NCI-H748 treated with DMSO at 0.1 percent for 48 hours (cell line): Measurements from ENCODE around the gene ATRIP.
"Not testable (repeated sequence)": the region's sequence is repeated elsewhere in the genome, so short reads cannot be mapped to it uniquely, and the experiment has no call there.

Source experiments
- DNase-seq: peaks from one replicate; lab custom pipeline; 2025; lab: John Stamatoyannopoulos, UW

Gene ATRIP

DNA sequence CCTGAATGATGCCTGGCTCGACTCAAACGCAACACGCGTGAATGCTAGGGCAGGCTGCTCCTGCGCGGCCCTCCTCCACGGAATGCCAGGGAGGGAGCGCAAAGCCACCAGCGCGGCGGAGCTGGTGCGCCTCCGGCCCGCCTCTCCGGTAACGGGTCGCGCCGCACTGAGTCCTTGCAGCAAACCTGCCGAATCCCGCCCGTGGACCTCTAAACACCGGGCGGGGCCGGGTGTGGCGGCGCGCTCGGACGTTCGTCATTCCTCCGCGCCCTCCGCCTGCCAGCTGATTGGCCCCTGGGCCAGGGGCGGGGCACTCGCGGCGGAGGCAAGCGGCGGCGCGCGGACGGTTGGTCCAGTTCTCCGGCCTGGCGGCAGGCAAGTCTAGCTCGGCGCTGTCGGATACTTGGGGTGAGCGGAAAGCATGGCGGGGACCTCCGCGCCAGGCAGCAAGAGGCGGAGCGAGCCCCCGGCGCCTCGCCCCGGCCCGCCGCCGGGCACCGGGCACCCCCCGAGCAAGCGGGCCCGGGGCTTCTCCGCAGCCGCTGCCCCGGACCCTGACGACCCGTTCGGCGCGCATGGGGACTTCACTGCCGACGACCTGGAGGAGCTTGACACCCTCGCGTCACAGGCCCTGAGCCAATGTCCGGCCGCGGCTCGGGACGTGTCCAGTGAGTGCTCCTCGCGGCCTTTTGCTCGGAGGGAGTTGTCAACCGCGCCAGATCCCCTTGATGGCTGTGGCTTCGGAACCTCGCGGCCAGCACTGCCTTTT is at the start of gene ATRIP:
TSS of gene ATRIP (plus strand) at position 313 of the 769 bp plus-strand sequence. CDS start at position 422, 109 bp downstream.
- peak; percentile 71 for DNase-seq

DNA sequence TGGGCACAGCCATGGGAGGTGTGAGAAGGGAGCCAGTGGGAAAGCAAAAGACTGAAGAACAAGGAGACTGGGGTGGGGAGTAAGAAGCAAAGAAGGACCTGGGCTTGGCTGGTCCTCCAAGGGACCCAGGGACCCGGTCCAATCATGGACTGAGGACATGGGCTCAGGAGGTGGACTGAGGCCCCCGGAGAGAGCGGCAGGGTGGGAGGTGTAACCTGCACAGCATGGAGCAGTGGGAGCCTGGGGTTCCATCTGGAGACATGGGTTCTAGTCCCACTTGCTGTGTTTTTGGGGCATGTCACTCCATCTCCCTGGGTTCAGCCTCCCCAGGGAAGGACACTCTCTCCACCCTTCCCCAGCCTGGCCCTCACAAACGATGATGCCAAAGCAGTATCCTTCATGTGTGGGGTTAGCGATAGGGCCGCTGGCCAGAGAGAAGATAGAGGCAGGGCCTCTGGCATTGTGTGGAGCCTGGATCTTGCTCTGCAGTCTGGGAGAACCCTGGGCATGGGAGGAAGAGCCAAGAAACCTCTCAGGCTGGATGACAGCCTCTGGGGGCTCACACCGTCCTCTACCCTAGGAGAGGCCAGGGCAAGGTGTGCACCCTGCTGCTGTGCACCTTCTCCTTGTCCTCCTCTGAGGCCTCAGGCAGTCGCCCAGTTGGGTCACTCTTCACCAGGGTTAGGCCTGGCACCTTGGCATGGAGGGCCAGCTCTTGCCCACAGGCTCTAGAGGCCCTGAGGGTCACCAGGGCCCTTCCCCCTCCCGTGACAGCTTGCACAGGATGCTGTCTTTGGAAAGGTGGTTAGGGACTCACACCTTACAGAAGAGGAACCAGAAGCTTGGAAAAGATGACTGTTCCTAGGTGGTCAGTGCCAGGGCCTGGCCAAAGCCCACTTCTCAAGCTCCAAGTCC is 48.5 kb upstream of the ATRIP start:
- DNase-seq = no peak

DNA sequence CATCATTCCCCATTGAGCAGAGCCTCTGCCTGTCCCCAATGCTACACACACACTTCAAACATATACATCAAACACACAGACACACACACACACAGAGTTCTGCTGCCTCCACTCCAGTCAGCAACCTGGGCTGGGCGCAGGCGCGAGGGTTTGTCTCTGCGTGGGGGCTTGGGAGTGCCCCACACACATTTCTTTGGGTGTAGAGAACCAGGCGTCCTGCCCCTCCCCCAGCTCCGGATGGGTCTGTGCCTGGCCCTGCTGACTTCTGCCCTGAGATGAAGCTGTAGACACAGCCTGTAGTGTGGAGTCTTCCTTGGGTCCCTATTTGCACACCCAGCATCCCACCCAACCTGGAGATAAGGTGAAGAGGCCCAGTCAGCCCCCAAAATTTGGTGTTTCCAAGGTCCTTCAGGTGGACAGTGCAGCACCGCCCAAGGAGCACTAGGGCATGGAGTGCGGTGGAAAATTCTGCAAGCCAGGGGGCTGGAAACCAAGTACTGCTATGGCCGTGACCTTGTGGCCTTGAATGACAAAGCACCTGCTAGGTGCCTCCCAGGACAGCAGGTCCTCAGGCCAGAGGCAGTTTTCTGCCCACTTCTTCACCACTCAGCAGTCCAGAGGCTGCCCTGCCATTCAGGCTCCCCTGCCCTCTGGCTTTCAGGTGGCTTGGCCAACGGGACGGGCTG is 47.7 kb upstream of the ATRIP start:
- no peak for DNase-seq

DNA sequence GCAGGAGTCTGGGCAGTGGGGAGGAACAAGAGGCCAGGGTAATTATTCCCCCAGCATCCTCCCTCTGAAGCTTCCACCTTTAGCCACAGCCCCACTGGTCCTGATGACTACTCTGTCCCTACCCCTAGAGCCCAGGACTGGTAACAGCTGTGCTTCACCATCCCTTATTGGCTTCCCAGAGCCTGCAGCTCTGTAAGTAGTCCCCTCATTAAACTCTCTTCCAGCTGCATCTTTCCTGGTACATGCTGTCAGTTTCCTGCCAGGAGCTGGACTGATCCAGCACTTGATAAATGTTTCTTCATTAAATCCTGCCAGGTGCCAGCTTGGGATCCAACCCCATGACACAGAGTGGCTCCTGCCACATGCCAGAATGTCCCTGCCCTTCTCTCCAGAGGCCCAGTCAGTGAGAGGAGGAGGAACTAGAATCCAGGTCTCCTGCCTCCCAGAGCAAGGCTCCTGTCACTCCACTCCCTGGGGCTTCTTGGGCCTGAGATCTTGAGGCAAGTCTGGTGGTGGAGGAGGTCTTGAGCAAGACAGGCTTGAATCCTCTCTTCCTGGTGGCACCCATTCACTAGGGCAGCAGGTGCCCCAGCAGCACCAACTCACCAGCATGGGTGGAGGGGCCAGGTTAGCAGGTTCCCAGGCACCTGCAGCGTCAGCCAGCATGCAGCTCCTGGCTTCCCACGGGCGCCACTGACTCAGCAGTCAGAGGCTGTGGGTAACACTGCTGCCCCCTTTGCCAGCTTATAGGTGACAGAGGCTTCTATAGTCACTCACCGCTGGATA is 47.0 kb upstream of the ATRIP start:
- no peak for DNase-seq

DNA sequence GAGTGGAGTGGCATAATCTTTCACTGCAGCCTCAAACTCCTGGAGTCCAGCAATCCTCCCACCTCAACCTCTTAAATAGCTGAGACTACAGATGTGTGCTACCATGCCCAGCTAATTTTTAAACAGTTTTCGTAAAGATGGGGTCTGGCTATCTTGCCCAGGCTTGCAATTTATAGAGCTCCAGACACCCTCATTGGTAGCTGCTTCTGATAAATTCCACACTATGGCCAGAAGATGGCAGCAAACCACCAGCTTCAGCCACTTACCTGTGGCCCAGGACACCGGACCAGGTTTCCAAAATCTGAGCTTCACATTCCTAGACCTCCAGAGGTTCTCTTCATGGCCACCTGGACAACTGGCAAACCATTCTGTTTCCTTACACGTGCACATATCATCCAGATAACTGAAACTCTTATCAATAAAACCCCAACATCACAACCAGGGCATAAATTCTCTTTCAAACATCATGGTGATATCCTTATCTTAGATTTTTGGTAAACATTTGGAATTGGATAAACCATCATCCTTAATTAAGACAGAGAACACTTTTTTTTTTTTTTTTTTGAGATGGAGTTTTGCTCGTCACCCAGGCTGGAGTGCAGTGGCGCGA is 45.6 kb upstream of the ATRIP start:
- no peak for DNase-seq

DNA sequence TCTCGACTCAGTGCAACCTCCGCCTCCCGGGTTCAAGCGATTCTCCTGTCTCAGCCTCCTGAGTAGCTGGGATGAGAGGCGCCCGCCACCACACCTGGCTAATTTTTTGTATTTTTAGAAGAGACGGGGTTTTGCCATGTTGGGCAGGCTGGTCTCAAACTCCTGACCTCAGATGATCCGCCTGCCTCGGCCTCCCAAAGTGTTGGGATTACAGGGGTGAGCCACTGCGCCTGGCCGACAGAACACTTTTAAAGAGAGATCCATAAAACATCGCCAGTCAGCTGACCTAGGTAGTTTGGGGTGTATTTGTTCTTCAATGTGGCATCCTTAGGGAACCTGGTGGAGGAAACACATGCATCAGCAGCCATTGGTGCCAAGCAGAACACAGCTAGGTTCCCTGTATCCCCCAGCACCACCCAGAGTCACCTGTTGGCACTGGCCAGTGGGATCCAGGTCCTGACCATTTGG is 45.1 kb upstream of the ATRIP start:
- DNase-seq = not testable (repeated sequence)

DNA sequence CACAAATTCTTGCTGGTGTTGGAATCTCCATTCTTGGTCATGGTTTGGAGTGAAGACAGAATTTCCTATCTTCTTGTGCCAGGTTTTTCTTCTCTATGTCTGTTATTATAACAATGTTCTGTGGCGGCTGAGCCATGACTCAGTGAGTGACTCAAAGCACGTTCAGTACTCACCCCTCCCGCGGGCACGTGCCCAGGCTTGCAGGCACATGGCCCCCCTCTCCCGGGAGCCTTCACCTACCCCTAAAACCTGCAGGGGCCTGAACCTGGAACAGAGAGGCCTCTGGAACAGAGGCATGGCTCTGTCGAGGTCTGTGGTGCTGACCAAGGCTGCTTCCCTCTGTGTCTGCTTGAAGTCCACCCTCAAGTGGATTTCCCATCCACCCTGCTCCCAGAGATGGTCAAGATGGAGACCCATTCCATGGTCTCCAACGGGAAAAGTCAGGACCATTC is 44.2 kb upstream of the ATRIP start:
- DNase-seq = no peak

DNA sequence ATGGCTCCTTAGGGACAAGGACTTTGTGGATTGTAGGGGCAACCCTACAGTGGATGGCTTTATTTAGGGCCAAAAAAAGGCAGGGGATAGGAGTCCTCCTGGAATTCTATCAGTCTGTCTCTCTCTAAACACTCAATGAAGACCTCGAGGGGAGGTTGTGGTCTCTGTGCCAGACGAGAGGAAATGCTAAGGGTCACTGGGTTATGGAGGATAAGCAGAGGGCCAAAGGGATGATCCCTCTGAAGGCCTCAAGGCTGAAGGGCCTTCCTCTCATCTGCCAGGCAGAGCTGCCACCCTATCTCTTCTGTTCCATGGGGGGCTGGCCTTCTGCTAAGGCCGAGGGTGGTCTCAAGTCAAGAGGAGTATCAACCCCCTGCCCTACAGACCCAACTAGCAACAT is 43.6 kb upstream of the ATRIP start:
- DNase-seq = no peak

DNA sequence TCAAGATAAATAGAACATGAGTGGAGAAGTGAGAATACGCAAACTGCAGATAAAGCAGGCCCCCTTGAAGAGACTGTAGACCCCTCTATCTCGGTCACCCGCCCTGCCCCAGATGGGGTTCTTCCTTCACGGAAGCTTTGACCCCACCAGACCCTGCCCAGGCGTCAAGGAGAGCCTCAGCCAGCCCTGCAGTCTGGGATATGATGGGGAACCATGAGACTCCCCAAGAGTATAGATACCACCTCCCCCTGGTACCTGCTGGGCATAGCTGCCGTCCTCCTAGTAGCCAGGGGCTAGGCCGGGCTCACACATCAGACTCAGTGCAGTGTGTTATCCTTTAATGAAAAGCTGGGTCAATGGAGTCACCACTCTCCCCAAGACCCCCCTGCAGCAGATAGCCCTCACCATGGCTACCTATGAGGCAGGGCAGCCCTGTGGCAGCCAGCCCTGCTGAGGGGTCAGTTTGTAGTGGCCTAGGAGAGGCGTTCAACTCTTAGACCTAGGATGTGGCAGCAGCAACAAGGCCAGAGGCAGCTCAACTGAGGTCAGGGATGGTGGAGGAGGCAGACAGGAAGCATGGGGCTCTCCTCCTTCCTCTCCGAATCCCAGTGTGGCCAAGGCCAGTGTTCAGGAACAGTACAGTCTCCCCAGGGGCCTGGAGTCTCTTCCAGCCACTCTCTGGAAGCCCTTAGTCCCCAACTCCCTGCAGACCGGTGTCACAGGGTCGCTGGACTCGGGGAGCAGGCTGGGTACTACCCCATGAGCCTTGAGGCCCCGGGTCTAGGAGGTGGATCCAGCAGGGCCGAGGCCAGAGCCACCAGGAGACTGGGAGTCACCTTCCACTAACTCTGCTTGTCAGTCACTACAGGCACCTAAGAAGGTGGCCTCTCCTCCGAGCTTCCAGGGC is 42.8 kb upstream of the ATRIP start:
- DNase-seq = no peak

DNA sequence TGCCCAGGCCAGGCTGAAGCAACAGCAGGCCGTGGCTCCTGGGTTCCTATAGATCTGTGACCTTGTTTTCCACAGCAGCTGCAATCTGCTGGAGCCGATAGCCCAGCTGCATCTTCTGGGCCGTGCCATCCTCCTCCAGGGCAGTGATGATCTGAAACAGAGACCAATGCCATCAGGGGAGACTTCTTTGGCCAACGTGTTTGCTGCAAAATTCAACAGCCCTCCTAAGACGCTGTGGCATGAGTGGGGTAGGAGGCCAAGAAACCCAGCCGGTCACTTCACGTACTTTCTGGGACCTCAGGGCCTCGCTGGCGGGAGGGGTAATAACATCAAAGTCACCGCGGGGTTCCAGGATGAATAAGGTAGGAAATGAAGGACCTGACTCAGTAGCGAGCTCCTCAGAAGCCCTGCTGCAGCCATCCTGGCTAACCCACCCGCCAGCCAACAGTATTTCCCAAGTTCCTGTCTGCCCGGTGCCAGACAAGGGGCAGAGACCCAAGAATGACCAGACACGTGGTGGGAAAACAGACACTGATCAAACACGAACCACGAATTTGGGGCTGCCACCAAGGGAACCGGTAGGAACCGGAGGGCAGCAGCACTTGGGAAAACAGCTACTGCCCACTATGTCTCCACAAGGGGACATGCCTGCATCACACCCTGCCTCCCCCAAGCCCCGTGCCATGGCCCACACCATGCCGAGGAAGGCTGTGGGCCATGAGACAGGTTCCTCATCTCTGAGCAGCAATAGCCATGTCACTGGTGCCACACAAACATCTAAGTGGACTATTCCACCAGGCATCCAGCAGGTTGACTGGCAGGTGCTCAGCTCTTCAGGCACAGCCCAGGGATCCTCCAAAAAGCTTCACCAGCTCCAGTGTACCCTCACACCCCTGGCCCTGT is 41.8 kb upstream of the ATRIP start:
- DNase-seq = no peak

DNA sequence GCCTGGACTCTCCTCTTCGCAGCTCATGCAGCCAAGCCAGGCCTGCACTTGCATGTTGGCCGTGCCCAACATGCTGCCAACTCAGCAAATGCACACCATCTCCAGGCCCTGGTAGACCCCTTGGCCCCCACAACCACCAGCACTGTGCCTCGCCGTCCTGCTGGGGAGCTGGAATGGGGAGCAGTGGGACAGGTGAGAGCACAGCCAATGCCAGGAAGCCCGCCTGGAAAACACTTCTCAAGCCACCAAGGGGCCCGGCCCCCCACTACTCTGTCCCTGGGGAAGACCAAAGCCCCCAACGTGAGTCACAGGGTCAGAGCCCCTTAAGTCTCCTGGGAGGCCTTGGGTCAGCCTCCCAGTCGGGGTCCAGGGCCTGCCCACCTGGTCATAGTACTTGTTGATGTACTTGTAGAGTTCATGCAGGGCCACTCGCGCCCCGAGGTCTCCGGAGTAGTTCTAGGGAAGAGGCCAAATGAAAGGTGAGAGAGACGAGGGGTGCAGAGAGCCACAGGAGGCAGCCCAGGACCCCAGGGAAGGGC is 41.1 kb upstream of the ATRIP start:
- DNase-seq = no peak

DNA sequence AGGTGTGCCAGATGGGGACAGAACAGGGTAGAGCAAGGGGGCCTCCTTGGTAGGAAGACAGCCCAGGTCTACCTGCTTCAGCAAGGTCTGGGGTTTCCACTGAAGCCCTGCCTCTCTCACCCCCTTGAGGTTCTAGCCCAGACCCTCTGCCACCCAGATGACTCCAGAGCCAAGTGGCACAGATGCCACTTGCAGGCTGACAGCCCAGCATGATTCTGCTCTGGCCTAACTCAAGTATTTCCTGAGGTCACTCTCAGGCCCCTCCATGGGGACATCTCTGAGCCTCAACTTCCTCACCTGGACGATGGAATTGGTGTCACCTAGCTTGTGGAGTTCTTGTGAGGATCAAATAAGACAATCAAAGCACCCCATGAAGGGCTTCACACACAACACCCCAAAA is 40.6 kb upstream of the ATRIP start:
- DNase-seq = no peak

DNA sequence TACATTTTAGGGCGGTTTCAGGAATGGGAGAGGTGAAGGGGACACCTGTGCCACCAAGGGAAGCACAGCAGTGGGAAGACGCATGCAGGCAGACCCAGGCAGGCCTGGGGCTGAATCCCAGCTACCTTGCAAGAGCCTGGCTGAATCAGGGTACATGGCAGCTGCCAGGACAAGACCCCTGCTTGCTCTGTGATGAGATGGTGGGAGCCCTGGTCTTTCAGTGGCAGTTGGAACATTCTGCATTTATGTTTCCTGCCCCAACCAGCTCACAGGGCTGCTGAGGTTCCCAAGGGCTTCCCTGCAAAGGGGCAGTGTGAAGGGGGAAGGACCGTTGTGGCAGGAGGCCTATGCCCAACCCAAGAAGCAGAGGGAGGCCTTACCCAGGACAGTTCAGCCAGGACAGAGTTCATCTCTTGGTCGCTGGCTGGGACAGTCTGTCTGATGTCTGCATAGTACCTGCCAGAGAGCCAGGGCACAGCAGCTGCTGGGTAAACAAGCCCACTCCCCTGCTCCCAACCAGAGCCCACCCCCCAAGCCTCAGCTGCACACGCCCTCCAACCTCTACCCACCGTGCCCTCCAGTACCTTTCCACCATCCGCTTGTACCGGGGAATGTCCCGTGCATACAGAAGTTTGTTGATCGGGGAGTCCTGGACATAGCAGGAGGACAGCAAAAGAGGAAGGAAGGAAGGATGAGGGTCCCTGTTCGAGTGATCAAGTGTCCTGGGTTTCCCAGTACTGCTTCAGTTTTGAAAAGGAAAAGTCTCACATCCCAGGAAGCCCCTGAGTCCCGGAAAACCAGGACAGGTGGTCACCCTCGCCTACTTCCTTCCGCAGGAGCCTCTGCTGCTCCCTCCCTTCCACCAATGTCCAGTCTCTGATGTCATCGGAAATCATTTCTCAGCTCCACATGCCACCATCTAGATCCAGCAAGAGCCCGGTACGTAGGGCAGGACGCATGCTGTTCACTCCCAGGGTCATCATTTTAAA is 39.8 kb upstream of the ATRIP start:
- no peak for DNase-seq

DNA sequence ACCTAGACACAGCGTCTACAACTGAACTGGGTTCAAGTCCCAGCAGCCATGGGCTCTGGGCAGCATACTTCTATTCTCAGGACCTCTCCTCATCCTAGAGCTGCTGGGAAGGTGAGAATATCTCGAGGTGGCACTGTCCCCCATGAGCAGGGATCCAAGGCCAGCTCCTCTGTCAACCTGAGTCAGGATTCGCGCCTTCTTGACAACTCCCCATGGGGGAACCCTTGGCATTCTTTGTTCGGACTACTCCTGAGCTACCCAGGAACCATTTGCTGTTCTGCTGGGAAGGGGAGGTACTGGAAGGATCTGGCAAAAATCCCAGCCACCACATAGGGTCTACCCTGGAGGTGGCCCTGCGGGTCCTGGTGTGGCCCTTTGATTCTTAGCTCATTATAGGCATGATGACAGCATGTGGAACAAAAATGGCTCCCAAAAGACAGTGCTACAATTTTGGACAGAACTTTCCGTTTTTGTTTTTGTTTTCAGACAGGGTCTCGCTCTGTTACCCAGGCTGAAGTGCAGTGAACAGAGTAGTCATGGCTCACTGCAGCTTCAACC is 38.9 kb upstream of the ATRIP start:
- no peak for DNase-seq

DNA sequence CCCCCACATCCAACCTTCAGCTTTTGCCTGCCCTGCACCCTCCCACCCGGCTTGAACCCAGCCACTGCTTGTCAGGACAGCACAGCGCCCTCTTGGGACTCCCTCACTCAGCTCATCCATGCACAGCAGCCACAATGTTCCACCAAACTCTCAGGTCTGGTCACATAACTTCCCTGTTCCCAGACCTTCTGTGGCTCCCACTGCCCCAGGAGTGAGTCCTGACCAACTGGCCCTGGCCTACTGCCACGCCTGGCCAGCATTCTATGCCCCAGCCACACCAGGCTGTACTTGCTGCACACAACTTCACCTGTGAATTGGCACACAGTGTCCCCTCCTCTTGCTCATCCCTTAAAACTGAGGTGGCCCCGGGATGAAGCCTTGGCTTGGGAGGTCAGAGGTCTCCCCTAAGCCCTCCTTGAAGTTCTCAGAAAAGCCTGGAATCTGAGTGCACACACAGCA is 37.7 kb upstream of the ATRIP start:
- DNase-seq = no peak

DNA sequence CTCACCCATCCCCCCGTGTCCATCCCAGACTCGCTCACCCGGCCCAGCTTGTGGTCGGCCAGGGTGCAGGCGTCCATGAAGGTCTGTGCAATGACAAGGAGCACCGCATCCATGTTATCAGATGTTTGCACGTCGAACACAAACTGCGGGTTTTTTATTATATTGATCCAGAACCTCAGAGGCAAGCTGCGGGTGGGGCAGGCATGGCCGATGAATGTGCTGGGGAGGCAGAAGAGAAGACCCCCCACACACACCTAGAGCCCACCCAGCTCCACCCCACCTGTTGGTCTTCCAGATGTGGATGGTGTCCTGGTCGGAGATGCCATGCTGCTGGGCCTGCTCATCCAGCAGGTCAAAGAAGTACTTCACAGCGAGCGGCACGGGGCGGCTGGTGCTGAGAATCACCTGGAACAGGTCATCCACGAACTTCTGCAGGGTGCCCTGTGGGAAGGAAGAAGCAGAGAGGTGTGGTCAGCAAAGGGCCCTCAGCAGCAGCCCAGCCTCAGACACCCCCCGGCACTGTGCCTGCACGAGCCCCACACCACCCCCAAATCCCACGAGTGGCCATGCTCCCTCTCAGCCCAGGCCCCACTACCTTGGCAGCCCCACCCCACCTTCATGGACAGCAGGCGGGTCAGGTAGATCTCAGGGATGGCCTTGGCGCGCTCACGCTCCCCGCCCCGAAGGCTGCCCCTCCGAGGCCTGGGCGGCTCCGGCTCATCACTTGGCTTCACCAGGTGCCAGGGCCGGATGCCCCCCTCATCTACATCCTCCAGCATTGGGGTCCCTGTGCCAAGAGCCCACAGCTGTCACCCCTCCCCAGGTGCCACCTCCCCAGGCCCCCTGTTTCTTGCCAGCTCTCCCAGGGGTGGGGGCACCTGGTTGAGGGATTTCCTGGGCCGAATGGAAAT is 37.0 kb upstream of the ATRIP start:
- DNase-seq = no peak
